HUDEP-2 (cell line): Measurements from ENCODE around the gene NAV2.

Source experiments
- DNase-seq, 76 experiments: peaks; one replicate each; lab custom pipeline; 2025; ENCODE audit not compliant: unreplicated experiment in 76 of 76; lab: John Stamatoyannopoulos, UW

Gene NAV2

DNA sequence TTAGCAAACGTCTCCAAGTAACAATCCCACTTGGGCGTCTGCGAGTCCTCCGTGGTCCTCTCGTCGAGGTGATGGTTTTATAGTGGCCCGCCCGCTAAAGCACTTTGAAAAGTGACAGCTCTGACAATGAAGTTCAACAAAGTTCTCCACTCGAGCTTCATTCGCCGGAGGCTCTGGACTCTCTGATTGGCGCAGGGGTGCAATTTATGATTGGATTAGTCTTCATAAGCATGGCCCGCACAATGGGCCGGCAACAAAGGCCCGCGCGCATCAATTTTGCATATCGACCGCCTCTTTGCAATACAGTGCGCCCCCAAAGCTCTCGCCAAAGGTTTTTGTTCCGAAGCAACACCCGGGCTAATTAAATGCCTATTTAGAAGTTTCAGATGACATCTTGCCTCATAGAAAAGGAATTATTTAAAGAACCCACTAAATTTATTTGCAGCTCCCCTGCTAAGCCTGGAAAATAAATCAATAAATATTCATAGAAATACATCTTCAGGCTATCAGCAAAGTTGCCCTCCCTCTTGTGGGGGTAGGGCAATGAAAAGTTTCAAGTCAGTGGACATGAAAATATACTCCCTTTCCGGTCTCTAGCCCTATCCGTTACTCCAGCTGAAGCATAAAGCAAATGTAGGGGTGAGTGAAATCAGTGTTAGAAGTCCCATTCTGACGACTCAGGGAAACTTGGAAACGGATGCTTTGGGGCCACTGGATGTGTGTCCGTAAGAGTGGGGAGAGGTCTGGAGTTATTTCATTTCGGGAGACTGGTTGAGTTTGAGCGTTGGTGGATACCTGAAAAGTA, 448.0 kb downstream of the NAV2 start, which contains the start of gene DBX1:
Gene DBX1 (minus strand): TSS at position 51 of the 805 bp plus-strand sequence. CDS start 151 bp downstream, outside the sequence.
- DNase-seq, result no peak

DNA sequence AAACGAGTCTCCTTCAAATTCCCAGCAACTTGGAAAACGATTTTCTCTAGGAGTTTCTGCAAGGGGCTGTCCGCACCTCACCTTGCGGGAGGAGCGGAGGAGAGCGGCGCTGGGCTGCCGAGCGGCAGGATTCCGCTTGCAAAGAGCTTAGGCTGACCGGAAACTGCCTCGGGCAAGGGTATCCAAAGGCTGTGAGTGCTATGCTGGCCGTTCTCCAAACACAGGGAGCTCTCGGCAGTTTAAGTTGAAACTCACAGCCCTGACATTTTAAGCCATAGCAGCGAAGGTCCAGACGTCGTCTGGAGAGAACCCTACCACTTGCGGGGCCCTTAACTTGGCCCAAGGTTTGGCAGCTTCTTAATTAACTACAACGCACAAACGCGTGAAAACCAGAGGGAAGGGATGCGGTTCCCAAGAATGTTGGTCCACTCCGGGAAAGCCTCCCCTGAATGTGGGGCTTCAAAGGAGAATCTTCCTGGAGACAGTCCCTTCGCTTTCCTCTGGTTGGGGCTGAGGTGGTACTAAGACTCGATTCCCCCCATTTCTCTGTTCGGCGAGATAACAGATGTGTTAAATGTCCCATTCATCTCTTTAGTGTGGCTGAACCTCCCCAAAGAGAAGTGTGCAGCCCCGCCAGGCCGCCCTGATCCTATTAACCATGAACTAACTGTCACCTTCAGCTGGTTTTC, 448.7 kb downstream of the NAV2 start:
- no peak for DNase-seq

DNA sequence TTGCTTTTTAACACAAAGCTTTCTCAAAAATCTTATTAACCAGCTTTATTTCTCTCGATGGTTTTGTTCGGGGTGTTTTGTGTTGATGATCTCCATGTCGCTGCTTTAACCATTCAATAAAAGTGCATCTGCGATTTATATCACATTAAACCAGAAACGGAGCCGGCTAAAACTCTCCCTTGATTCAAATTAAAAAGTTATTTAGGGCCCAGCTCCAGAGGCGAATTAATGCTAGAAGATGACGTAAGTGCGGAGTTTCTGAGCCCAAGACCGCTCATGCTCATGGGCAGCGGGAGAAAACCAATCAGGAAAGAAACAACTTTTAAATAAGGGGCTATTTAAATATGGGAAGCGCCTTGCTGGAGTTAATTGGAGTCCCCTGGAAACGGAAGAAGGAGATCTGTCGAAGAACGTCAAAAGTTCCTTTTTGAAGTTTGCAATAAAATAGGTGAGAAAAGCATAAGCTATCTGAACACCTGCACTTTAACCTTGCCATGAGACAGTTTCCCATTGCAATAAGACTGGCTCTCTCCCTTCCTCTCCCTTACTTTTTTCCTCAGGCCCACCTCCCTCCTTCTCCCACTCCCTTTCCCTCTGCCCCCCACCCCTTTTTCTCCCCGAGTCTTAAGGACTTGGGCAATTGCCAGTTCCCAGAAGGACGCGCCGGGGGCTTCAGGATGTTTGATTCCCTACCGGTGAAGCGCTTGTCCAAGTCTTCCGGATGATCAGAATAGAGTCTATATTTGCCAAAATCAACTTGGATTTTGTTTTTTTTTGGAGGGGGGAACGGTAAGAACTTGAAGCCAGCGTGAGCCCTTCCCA, 449.5 kb downstream of the NAV2 start:
- DNase-seq, result no peak

DNA sequence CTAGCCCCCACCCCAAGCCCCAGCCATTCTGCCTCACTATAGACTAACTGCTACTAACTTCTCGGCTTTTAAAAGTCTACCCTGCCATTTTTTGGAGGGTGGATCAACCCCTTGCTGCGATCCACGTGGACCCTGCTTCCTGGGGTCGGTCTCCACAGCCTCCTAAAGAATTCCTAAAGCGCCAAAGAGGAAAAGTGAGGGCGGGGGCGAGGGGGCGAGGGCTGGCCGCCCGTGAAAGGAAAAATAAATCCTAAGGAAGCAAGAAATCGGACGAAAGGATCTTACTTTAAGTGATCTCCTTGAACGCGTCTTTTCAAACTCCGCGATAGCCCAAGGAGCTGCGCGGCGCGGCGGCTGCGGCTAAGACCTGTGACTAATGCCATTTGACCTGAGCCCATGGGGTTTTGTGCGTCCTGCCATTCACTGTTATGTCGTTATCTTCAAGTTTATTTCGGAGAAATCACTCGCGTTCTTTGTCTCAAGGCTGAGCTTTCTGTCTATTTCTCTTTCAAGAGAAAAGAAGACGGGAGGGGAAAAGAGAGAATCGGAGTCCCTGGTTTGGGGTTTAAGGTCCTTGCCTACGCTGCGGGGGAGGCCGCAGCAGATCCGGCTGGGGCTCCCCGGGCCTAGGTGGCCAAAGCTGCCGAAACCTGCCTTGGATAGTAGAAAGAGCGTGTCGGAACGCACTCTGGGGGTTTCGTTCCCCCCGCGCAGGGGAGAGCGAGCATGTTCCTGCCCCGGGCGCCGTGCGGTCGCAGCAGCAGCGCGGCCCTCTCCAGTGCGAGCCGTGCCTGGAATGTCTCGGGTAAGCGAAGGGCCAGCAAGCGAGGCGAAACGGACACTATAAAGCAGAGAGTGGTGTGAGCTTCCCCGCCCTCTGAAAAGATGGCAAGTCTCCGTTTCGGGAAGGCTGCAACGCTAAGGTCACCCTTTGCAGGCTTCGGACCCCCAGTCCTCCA, 450.5 kb downstream of the NAV2 start:
- DNase-seq, result no peak

DNA sequence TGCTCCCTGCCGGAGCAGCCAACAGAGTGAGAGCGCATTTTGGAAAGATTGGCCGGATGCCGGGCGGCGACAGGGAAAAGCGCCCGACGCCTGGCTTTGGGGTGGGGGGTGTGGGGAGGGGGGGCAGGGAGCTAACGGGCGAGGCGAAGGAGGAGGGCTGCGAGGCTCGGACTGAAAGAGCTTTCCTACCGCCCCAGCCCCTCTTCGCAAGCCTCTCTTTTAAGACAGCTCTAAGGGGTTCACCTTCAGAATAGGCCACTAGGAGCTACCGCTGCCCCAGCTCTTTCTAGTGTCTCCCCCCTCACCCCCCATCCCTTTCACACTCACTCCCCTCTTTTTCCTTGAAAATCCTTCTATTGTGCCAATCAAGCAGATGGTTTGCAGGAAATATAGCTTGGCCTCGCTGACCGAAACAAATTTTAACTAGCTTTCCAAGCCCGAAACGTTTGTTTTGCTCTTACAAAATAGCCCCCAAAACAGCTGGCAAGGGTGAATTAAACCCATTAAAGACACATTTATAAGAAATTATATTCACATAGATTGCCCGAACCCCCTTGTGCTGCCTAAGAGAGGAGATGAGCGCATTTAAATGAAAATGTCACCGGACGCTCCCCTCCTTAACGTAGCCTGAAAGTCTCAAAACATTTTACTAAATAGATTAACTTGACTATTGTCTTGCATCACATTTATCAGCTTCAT, 451.3 kb downstream of the NAV2 start:
- DNase-seq, result no peak
